Kidney capillary endothelial cell (primary cell): ENCODE measurements around the gene SAMD13.

Source experiments
- DNase-seq: peaks from one replicate; pipeline ENCODE4 v3.0.0-alpha.2; 2018; ENCODE audit warnings: low spot score

The SAMD13 gene

DNA sequence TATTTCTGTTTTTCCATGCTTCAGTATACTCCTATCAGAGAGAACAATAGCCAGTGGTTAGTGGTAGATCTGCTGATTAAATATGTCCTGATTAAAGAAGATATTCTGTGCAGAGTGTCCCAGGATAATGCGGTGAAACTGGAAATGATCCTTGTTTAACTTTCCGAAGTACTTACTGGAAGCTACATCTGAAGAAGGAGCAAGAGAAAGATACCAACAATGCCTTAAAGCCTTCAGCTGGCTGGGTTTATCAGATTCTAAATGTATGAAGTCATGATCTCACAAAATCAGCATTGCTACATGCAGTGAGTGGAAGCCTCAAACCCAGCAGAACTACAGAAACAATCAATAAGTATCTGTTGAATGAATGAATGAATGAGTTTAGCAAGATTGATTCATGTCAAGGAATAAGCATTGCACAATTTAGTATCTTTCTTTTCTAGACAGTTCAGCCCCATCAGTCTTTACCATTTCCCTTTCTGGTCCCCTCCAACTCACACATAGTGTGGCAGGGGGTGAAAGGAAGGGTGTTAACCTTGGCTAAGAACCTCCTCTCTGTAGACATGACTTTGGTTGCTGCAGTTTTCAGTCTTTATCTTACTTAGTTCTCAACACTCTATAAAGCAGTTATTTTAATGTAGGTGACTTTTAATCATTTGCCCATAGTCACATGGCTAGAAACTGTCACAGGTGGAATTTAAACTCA, 72.1 kb downstream of the SAMD13 start:
- DNase-seq: no peak

DNA sequence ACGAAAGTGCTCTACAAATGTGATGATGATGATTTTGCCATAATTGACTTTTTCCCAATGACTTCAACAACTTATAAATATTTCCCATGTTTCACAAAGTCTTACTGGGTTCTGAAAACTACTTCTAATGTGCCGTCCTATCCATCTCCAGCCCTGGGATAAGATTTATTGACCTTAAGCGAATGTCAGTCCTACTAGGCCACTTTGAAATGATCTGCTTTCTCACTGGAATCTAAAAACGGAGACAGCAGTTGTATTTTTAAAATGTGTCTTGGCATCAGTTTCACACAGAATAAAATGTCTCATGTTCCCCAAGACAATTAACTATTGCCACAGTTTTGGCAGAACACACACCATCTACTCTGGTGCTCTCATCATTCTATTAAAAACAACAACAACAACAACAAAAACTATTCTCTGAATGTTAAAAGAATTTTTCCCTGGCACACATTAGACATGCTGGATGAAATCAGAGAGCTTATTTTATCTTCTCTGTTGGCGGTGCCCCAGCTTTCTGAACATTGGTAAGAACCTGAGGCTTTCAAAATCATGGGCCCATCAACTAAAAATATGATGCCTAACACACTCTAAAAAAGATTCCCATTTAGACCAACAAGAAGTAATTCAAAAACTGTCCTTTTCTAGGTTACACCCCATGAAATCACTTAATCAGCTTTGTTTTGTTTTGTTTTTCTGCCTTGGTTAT, 73.6 kb downstream of the SAMD13 start:
- no peak for DNase-seq

DNA sequence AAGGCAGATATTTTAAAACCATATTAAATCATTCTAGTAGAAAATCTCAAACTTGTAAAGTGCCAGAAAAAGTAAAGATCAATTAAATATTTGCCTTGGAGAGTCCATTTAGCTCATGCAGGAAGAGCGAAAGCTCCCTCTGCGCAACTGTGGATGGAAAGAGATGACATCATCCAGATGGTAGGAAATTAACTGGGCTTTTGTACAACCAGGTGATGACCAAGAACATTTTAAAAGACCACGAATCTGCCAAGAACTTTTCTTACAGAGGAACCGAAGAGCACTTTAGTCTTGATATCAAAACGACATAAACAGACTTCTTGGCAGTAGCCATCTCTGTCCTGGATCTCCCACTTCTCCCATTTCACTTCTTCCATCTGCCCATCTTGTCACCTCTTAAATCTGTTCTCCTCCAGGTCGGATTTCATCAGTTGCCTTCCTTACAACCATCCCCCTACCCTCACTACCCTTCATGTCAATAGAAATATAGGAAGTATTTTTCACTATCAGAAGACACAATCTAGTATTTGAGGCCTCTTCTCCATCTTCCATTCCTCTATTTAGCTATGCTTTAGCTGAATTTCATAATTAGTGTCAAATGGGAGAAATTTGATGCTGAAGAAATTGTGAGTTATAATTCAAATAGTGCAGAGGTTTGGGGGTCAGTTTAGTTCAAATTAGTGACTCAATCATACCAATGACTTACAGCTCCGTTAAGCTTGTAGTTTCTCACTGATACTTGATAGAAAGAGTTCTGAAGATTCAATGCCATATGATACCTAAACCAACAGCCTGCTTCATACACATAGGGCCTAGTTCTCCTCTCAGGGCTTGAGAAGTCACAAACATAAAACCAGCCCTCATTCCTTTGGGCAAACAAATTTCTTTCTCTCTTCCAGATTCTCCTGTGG, 74.7 kb downstream of the SAMD13 start:
- no peak for DNase-seq

DNA sequence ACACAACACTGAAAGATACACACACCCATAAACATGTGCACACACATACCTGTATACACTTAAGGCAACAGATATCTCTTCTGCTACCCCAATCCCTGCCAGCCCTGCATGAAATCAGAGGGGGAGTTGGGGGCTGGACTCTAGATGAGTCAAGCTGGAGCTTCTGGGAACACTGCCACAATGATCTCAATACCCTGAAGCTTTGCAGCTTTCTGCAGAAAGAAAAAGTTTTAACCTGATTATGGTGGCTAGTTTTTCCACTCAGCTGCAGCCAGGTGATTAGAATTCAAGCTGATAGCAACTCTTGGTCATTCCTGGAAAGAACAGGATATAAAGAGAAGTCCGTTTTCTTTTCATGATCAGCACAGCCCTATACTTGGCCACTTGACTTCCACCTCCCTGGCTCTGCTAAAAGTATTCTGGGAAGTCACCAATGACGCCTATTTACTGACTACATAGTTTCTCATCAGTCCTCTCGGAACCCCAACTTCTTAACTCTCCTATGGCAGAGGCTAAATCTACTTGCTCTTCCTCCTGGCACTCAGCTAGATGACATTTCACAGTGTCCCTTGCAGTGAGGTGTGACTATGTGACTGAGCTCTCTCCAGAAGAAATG, 76.1 kb downstream of the SAMD13 start:
- DNase-seq: no peak

DNA sequence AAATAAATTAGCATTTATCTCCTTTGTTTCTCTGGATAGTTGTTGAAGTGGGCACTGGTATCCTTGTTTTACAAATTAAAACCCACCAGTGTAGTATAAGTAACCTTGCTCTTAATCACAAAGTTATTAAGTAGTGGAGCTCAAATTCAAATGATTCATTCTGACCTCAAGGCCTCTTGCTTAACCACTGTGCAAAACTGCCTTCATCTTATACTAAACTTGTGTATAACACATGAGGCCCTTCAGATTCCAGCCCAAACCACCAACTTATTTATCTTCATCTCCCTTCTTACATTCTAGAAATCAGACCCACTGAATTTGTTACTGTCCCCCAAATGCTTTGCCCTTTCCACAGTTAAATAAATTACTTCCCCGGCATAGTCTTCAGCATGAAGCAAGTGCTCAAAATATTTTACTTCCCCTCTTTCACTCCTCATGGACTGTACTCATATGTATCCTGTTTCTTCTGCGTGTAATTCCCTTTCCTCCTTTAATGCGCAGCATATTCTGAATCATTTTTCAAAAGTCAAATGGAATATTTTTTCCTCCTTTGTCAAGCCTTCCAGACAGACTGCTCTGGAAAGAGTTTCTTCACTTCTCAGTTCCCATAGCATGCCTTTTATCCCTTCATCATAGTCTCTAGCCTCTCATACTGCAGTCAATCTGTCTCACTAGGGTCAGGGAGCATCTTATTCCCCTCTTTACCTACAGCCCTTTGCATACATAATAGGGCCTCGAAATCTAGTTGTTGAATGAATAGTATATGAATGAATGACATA, 77.8 kb downstream of the SAMD13 start:
- no peak for DNase-seq

DNA sequence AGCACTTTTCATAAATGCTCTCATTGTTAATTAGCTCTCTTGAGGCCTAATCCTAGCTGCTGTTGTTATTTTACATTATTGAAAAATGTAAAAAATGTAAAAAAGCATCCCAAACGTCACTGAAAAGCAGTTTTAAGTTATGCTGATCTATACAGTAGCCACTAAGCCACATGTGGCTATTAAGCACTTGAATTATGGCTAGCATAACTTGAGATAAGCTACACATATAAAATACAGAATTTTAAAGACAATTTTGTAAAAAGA, 78.3 kb downstream of the SAMD13 start:
- no peak for DNase-seq

DNA sequence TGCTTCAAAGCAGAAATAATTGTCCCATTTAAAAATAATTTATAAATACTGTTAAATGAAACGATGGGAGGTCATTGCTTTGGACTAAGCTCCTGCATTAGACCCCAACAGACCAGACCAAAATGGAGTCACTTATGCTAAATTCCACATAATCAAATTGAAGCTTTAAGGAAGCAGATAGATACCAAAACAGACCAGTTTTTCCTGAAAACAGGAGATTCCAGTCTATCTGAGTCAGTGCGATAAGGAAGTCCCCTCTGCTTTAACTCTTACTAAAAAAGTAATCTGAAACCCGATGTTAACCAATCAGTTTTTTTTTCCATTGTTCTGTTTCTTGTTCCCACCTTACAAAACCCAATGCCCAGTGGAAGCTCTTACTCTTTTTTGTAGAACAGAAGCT, 80.6 kb downstream of the SAMD13 start:
- no peak for DNase-seq

DNA sequence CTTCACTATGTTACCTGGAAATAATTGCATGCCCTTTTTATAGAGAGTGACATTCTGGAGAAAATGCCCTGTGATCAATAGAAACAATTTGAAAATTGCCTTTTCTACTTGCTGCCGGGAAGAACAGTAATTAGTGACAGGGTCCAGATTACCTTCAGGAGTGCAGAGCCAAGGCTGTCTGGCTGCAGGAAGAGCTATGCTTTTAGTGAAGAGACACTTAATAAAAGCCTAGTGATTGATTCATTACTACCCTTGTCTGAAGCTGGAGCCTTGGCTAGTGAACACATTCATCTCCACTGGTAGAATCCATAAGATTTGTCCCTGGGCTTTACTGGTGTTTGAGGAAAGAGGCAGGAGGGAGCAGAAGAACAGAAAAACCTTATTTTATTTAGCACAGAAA, 83.8 kb downstream of the SAMD13 start:
- no peak for DNase-seq

DNA sequence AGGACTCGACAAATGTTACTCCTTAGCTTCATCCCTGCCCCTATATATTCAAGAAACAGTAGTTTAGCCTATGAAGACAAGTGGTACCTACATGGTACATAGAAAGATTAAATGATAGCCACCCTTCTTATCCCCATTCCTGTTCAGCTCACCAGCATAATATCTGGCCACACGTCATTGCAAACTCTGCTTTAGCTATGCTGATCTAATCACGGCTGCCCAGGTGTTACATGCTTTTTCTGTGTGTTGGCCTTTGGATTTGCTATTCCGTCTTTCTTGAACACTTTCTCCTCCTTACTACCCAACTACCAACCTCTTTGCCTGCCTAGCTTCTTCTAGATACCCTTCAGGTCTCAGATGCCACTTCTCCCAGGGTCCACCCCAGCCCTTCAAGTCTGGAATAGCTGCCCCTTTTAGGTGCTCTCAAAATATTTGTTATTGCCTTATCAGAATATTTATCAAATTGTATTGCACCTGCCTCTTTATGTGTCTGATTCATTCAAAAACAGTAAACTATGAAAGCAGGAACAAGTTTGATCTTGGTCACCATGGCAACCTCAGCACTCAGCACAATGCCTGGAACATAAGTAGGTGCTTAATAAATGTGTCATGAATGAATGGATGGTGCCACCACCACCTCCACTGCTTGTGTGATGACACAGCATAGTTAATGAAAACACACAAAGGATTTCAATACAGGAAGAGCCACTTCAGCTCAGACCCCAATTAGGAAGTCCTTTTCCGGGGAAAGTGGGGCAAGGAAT, 85.4 kb downstream of the SAMD13 start:
- DNase-seq: no peak

DNA sequence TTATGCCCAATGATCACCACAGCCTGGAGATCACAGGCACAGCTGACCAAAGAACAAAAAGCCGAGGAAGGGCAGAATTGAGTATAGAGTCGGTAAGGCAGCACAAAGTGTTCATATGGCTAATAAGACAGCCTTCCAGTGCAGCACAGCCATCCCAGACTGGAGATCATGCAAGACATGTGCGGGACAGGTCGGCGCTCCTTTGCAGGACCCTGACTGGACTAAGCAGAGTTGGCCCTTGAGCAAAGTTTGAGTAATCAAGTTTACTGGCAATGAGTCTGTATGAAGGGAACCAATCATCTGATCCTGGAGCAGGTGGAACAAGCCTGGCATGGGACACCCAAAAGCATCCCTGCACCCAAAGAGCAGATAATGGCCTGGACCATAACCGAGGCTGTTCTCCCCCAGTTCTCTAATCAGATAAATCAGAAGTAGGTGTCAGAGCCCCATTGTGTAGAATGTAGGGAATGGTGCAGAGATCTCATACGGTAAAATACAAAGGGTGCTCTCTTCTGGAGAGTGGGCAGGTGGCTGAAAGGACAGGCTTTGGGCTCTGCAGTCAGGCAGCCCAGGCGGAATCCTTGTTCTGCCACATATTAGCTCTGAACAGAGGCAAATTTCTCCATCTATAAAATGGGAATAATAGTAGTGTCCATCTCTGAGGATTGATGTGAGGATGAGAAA, 86.1 kb downstream of the SAMD13 start:
- DNase-seq: no peak

DNA sequence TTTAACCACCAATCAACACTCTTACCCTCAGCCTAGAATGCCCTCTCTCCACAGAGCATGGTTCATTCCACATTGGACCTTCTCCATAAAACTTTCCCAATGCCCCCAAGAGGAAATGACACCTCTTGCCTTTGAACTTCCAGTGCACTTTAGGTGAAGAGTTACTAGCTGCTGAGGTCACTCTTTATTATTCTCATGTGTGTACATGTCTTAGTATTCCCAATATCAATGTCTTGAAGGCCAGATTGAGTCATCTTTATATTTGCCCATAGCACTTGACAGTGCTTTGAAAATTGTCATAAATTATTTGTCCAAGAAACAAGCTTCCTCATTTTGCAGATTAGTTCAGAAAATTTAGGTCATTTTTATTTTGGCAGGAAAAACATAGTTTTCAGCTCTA, 88.7 kb downstream of the SAMD13 start:
- DNase-seq: no peak

DNA sequence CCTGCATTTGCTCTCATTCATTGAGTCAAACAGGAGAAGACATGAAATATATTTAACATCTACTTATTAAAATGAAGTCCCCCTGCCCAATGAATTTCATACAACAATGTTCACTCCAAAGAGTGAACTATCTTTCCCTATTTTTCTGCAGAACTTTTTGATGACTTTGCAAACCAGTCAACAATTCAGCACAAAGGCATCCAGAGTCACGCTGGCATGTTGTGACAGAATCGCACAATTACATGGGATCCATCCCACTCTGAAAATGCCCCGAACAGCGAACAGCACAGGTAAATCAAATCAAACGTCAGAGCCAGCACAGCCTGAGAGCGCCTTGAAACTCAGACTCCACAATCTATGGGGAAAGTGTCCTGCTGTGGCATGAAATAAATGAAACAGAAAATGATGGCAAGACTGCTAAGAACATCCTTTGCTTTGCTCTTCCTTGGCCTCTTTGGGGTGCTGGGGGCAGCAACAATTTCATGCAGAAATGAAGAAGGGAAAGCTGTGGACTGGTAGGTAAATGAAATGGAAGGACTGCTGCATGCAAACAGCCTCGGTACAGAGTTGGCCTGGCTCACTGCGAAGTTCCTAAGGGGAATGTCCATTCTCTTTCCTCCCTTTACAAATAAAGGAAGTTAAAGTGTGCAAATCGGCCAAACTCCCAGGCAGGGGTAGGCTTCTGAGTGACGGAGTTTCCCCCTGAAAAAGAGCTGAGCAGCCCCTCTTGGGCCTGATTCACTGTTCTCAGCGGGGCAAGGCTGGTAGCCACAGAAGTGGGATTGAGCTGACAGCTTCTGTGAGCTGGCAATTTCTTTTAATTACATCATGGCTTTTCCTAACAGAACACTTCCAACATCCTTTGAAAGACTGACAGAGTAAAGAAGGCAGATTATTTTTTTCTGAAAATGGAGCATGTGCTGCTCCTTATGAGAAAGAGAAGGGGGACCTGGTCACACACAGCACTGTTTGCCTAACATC, 97.0 kb downstream of the SAMD13 start, which contains the start of gene DNASE2B:
DNASE2B (plus strand) TSS at position 310 of the 981 bp plus-strand sequence; CDS start at position 391, 81 bp downstream.
- DNase-seq: no peak
